ENCODE measurements around the gene PRTG. TPM values are rescaled to one million over a fixed set of nuclear protein-coding genes. Genes with fewer than 3 reads are reported as not detected.

The PRTG gene
- total RNA-seq, 1 experiment from 2014 or later = 39.1 TPM

DNA sequence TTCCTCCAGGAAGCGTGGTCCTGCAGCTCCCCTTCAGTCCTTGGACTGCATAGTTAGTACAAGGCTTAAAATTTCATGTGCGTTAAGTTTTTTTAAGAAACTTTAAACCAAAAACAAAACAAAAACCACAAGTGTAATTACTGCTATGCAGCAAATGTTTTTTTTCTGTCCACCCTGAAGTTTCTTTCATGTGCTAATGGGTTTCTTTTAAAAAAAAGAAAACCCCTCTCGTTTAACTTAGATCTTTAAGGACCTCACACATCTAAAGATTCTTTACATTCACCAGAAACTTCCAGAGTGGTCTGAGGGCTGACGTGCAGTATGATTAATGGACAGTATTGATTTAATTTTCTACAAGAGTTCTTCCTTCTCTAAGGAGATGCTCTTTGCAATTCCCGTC lies 82.8 kb downstream of the PRTG start:
- no peak overlapping the region for H3K4me3 Mint-ChIP-seq (ENCODE audit: unreplicated experiment)
- no peaks in the 10 kb centered on the region for H3K27me3 Mint-ChIP-seq (ENCODE audit: insufficient read depth, unreplicated experiment)
- intact Hi-C loops (cut with micrococcal nuclease; ENCODE audit: unreplicated experiment) = loop anchor here (5.0 kb wide), 1 partner anchor 137 kb away; no protein-coding TSS in a partner anchor
- H3K27ac Mint-ChIP-seq (ENCODE audit: unreplicated experiment) = no peak overlapping the region
- Histone ChIP-seq H3K9me3 (no peaks in the 10 kb centered on the region), H3K4me1 (peaks cover 36% of the 10 kb centered on the region), H3K4me3 (ENCODE audit: low read depth, low read length) (no peak overlapping the region), H3K27me3 (replicated peaks; ENCODE audit: control insufficient read depth, insufficient read depth, low read length) (no peaks in the 10 kb centered on the region), H3K36me3 (ENCODE audit: control insufficient read depth, insufficient read depth, low read length) (no peaks in the 10 kb centered on the region)
- H3K36me3 Mint-ChIP-seq (ENCODE audit: insufficient read depth, unreplicated experiment) = peaks cover 20% of the 10 kb centered on the region
- H3K9me3 Mint-ChIP-seq (ENCODE audit: unreplicated experiment) = no peaks in the 10 kb centered on the region
- peaks cover 19% of the 10 kb centered on the region for H3K4me1 Mint-ChIP-seq (ENCODE audit: low read depth, unreplicated experiment)
- no peak for DNase-seq
- ChIA-PET CTCF (interaction anchor here (1.1 kb wide), 1 partner anchor 10 kb away, joined by 3 read pairs; no protein-coding TSS in a partner anchor), POLR2A (no interaction called here)
- no TSS peak for BruUV-seq (replicated peaks)
- TF ChIP-seq, protein P1, sequence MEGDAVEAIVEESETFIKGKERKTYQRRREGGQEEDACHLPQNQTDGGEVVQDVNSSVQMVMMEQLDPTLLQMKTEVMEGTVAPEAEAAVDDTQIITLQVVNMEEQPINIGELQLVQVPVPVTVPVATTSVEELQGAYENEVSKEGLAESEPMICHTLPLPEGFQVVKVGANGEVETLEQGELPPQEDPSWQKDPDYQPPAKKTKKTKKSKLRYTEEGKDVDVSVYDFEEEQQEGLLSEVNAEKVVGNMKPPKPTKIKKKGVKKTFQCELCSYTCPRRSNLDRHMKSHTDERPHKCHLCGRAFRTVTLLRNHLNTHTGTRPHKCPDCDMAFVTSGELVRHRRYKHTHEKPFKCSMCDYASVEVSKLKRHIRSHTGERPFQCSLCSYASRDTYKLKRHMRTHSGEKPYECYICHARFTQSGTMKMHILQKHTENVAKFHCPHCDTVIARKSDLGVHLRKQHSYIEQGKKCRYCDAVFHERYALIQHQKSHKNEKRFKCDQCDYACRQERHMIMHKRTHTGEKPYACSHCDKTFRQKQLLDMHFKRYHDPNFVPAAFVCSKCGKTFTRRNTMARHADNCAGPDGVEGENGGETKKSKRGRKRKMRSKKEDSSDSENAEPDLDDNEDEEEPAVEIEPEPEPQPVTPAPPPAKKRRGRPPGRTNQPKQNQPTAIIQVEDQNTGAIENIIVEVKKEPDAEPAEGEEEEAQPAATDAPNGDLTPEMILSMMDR (IDR thresholded peaks at IDR 0.05; ENCODE audit: insufficient read depth in 1 of 2, low read depth in 1 of 2, low read length in 1 of 2, severe bottlenecking in 1 of 2, unreplicated experiment in 1 of 2) = no peak

DNA sequence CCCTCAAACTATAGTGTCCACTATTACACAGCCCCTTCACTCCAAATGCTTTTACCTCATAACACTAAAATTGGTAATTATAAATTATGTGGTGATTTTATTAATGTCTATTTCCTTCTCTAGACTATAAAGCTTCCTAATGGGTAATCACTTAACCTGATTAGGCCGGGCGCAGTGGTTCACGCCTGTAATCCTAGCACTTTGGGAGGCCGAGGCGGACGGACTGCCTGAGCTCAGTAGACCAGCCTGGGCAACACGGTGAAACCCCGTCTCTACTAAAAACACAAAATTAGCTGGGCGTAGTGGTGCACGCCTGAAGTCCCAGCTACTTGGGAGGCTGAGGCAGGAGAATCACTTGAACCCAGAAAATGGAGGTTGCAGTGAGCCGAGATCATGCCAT lies 83.5 kb downstream of the PRTG start:
- Histone ChIP-seq H3K36me3 (ENCODE audit: control insufficient read depth, insufficient read depth, low read length) (no peaks in the 10 kb centered on the region), H3K4me1 (peaks cover 36% of the 10 kb centered on the region), H3K27me3 (replicated peaks; ENCODE audit: control insufficient read depth, insufficient read depth, low read length) (no peaks in the 10 kb centered on the region), H3K4me3 (ENCODE audit: low read depth, low read length) (no peak overlapping the region), H3K9me3 (no peaks in the 10 kb centered on the region)
- ChIA-PET CTCF (interaction anchor here (1.1 kb wide), 1 partner anchor 9 kb away, joined by 3 read pairs; no protein-coding TSS in a partner anchor), POLR2A (no interaction called here)
- no peak overlapping the region for H3K4me3 Mint-ChIP-seq (ENCODE audit: unreplicated experiment)
- TF ChIP-seq, protein P1 (IDR thresholded peaks at IDR 0.05; ENCODE audit: insufficient read depth in 1 of 2, low read depth in 1 of 2, low read length in 1 of 2, severe bottlenecking in 1 of 2, unreplicated experiment in 1 of 2) = no peak
- no peak for DNase-seq
- H3K9me3 Mint-ChIP-seq (ENCODE audit: unreplicated experiment) = no peaks in the 10 kb centered on the region
- no peaks in the 10 kb centered on the region for H3K27me3 Mint-ChIP-seq (ENCODE audit: insufficient read depth, unreplicated experiment)
- H3K27ac Mint-ChIP-seq (ENCODE audit: unreplicated experiment) = no peak overlapping the region
- peaks cover 19% of the 10 kb centered on the region for H3K4me1 Mint-ChIP-seq (ENCODE audit: low read depth, unreplicated experiment)
- intact Hi-C loops (cut with micrococcal nuclease; ENCODE audit: unreplicated experiment) = no loop called here
- H3K36me3 Mint-ChIP-seq (ENCODE audit: insufficient read depth, unreplicated experiment) = peaks cover 20% of the 10 kb centered on the region
- BruUV-seq (replicated peaks) = no TSS peak

DNA sequence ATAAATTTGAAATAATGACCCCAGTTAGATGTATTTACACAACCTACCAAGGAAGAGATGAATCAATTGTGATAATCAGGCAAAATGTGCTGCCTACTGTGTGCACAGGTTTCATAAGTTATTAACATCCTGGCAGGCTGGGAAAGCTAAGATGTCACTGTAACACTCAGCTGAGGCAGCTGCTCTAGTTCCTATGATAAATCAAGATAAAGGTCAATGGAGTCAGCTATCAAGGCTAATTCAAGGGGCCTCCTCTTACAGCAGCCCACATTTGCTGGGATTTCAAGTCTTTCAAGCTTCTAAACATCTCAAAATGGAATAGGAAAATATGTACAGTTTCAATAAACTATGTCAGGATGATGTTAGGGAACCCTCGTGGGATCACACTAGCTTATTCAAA lies 84.1 kb downstream of the PRTG start:
- intact Hi-C loops (cut with micrococcal nuclease; ENCODE audit: unreplicated experiment) = no loop called here
- Histone ChIP-seq H3K36me3 (ENCODE audit: control insufficient read depth, insufficient read depth, low read length) (no peaks in the 10 kb centered on the region), H3K4me1 (peaks cover 36% of the 10 kb centered on the region), H3K27me3 (replicated peaks; ENCODE audit: control insufficient read depth, insufficient read depth, low read length) (no peaks in the 10 kb centered on the region), H3K4me3 (ENCODE audit: low read depth, low read length) (no peak overlapping the region), H3K9me3 (no peaks in the 10 kb centered on the region)
- no peak overlapping the region for H3K4me3 Mint-ChIP-seq (ENCODE audit: unreplicated experiment)
- no peak overlapping the region for H3K27ac Mint-ChIP-seq (ENCODE audit: unreplicated experiment)
- no peaks in the 10 kb centered on the region for H3K27me3 Mint-ChIP-seq (ENCODE audit: insufficient read depth, unreplicated experiment)
- peaks cover 17% of the 10 kb centered on the region for H3K36me3 Mint-ChIP-seq (ENCODE audit: insufficient read depth, unreplicated experiment)
- DNase-seq = no peak
- POLR2A ChIA-PET = no interaction called here
- H3K9me3 Mint-ChIP-seq (ENCODE audit: unreplicated experiment) = no peaks in the 10 kb centered on the region
- peaks cover 19% of the 10 kb centered on the region for H3K4me1 Mint-ChIP-seq (ENCODE audit: low read depth, unreplicated experiment)
- CTCF ChIA-PET = interaction anchor here (1.1 kb wide), 1 partner anchor 9 kb away, joined by 3 read pairs; no protein-coding TSS in a partner anchor
- TF ChIP-seq, protein P1 (IDR thresholded peaks at IDR 0.05; ENCODE audit: insufficient read depth in 1 of 2, low read depth in 1 of 2, low read length in 1 of 2, severe bottlenecking in 1 of 2, unreplicated experiment in 1 of 2) = no peak
- no TSS peak for BruUV-seq (replicated peaks)
